NCI-H446 treated with DMSO at 0.1 percent for 48 hours (cell line): ENCODE measurements around the gene CASR.

Experiments
- DNase-seq: peaks from one replicate; lab custom pipeline; 2025; lab: John Stamatoyannopoulos, UW

The CASR gene

GRCh38 chr3:122305818-122306621, 122.6 kb downstream of the CASR start:
- DNase-seq: no peak

GRCh38 chr3:122306622-122306953, 123.1 kb downstream of the CASR start:
- DNase-seq: no peak

- DNase-seq: no peak
Observed at GRCh38 chr3:122307094-122307687, 123.7 kb downstream of the CASR start.

GRCh38 chr3:122307976-122308375, 124.5 kb downstream of the CASR start:
- no peak for DNase-seq

GRCh38 chr3:122310361-122310760, 126.9 kb downstream of the CASR start:
- DNase-seq: no peak

- no peak for DNase-seq
Observed at GRCh38 chr3:122312826-122313225, 129.4 kb downstream of the CASR start.

GRCh38 chr3:122313281-122313680, 129.8 kb downstream of the CASR start:
- no peak for DNase-seq

GRCh38 chr3:122314228-122314876, 130.9 kb downstream of the CASR start:
- no peak for DNase-seq

GRCh38 chr3:122315619-122316018, 132.2 kb downstream of the CASR start:
- DNase-seq: no peak

GRCh38 chr3:122316368-122316767, 132.9 kb downstream of the CASR start:
- no peak for DNase-seq

- DNase-seq: no peak
Observed at GRCh38 chr3:122318620-122319019, 135.2 kb downstream of the CASR start.

GRCh38 chr3:122322095-122323075, 138.9 kb downstream of the CASR start:
- DNase-seq: no peak

GRCh38 chr3:122324871-122325323, 141.4 kb downstream of the CASR start, which contains the start of gene CSTA:
TSS of gene CSTA (plus strand) at chr3:122325248. CDS start at chr3:122325293, 45 bp downstream.
- no peak for DNase-seq

GRCh38 chr3:122325769-122326168, 142.3 kb downstream of the CASR start:
- DNase-seq: no peak

- DNase-seq: no peak
Observed at GRCh38 chr3:122331886-122332285, 148.4 kb downstream of the CASR start.

GRCh38 chr3:122332551-122332950, 149.1 kb downstream of the CASR start:
- DNase-seq: no peak
